Breast epithelium (tissue), 3 donors: ENCODE measurements around the gene TECR.

Experiments
- POLR2A ChIP-seq: fragments of 450-650 bp; IDR thresholded peaks from one replicate; pipeline ENCODE4 v1.6.1; 2016; ENCODE audit warnings: antibody characterized with exemption, mild to moderate bottlenecking, moderate library complexity
- TF ChIP-seq, protein P1 (sequence below), 3 donors: fragments of 450-650 bp; IDR thresholded peaks; one replicate each; pipeline ENCODE4 v1.5.1; 2016 to 2017; ENCODE audit warnings: antibody characterized with exemption in 3 of 3, mild to moderate bottlenecking in 3 of 3, moderate library complexity in 3 of 3

DNA sequence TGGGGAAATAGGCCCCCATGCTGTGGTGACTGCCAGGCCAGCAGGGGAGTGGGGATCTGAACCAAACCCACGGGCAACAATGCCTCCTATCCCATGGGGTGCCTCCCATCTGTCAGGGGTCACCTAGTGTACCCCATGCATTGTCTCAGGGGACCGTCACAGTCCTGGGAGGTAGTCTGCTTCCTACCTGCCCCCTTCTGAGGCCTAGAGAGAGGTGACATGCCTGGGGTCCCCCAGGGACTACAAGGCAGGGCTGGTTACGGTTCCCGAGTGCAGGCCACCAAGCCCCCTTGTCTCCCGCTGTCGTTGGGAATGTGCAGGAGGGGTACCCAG, 31.3 kb downstream of the TECR start:
- TF ChIP-seq POLR2A: no peak
- TF ChIP-seq, protein P1, sequence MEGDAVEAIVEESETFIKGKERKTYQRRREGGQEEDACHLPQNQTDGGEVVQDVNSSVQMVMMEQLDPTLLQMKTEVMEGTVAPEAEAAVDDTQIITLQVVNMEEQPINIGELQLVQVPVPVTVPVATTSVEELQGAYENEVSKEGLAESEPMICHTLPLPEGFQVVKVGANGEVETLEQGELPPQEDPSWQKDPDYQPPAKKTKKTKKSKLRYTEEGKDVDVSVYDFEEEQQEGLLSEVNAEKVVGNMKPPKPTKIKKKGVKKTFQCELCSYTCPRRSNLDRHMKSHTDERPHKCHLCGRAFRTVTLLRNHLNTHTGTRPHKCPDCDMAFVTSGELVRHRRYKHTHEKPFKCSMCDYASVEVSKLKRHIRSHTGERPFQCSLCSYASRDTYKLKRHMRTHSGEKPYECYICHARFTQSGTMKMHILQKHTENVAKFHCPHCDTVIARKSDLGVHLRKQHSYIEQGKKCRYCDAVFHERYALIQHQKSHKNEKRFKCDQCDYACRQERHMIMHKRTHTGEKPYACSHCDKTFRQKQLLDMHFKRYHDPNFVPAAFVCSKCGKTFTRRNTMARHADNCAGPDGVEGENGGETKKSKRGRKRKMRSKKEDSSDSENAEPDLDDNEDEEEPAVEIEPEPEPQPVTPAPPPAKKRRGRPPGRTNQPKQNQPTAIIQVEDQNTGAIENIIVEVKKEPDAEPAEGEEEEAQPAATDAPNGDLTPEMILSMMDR (IDR thresholded peaks at IDR 0.05): no peak
